Stimulated activated CD4-positive, alpha-beta T cell treated with anti-CD3 and anti-CD28 coated beads, Interleukin-4, amount 100 ng/mL, for 24 hours (primary cell): ENCODE results near the gene MIR17HG.
"Not testable (repeated sequence)": the region's sequence is repeated elsewhere in the genome, so short reads cannot be mapped to it uniquely, and the experiment has no call there.

Experiments
- DNase-seq: peaks from one replicate; pipeline ENCODE4 v3.0.0-alpha.2; 2020

MIR17HG gene

DNA sequence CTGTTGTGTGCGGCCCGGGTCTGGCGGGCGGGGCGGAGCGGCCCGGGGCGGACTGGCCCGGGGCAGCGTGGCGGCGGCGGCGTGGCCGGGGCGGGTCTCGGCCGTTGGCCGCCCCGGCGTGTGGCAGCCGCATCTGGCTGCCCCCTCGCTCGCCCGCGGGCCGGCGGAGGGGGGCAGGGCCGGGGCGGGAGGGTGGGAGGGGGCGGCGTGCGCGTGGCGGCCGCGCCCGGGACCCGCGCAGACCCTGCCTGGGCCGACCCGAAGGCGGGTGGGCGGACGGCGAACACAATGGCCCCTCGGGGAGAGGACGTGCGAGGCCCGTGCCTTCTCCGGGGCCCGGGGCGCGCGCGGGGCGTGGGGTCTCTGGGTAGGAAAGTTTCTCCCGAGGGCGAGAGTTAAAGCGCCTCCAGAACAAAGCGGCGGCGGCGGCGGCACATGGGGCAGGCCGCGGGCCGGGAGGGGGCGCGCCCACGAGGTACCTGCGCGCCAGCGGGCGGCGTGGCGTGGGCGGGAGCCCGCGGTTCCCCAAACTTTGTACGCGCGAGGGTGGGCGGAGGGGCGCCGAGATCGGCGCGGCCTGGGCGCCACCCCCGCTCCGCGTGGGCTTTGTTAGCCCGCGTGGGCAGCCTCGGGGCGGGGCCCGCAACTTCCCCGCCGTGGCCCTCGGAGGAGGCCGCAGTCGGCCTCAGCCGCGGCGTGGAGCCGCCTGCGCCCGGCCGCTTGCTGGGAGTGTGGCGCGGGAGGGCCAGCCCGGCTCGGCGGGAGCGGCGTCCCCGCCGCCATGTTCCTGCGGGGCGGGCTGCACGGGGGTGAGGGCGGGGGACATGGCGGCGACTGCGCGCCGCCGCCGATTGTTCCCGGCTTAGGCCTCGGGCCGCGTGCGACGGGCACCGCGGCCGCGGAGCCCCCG, 764 bp downstream of the MIR17HG start:
- DNase-seq: peak; percentile 73

- DNase-seq: peak; percentile 94
These were observed 1.5 kb downstream of the MIR17HG start for GRCh38 chr13:91348906-91349435.

DNA sequence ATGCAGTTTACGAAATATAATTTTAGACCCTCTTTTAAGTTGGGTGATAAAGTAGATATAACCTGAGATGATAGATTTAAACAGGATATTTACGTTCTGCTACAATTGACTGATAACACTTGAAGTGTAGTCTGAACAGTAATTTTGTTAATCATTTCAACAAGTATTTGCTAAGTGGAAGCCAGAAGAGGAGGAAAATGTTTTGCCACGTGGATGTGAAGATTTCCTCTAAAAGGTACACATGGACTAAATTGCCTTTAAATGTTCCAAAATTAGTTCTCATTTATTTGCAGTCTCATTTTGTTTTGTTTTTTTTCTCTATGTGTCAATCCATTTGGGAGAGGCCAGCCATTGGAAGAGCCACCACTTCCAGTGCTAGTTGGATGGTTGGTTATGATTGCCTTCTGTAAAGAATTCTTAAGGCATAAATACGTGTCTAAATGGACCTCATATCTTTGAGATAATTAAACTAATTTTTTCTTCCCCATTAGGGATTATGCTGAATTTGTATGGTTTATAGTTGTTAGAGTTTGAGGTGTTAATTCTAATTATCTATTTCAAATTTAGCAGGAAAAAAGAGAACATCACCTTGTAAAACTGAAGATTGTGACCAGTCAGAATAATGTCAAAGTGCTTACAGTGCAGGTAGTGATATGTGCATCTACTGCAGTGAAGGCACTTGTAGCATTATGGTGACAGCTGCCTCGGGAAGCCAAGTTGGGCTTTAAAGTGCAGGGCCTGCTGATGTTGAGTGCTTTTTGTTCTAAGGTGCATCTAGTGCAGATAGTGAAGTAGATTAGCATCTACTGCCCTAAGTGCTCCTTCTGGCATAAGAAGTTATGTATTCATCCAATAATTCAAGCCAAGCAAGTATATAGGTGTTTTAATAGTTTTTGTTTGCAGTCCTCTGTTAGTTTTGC, 2.8 kb downstream of the MIR17HG start:
- DNase-seq: no peak

DNA sequence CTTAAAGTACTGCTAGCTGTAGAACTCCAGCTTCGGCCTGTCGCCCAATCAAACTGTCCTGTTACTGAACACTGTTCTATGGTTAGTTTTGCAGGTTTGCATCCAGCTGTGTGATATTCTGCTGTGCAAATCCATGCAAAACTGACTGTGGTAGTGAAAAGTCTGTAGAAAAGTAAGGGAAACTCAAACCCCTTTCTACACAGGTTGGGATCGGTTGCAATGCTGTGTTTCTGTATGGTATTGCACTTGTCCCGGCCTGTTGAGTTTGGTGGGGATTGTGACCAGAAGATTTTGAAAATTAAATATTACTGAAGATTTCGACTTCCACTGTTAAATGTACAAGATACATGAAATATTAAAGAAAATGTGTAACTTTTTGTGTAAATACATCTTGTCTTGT, 3.6 kb downstream of the MIR17HG start:
- no peak for DNase-seq

GRCh38 chr13:91351980-91352379, 4.5 kb downstream of the MIR17HG start:
- no peak for DNase-seq

DNA sequence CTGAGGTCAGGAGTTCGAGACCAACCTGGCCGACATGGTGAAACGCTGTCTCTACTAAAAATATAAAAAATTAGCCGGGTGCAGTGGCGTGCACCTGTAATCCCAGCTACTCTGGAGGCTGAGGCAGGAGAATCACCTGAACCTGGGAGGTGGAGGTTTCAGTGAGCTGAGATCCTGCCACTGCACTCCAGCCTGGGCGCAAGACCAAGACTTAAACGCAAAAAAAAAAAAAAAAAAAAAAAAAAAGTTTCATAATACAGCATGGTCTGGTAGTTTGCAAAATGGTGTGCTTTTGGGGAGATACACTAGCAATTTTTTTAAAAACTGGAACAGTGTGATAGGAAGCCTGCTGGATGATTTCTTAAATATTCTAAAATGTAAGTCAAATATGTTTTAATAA, 5.4 kb downstream of the MIR17HG start:
- not testable (repeated sequence) for DNase-seq

GRCh38 chr13:91353494-91353893, 6.0 kb downstream of the MIR17HG start:
- no peak for DNase-seq

DNA sequence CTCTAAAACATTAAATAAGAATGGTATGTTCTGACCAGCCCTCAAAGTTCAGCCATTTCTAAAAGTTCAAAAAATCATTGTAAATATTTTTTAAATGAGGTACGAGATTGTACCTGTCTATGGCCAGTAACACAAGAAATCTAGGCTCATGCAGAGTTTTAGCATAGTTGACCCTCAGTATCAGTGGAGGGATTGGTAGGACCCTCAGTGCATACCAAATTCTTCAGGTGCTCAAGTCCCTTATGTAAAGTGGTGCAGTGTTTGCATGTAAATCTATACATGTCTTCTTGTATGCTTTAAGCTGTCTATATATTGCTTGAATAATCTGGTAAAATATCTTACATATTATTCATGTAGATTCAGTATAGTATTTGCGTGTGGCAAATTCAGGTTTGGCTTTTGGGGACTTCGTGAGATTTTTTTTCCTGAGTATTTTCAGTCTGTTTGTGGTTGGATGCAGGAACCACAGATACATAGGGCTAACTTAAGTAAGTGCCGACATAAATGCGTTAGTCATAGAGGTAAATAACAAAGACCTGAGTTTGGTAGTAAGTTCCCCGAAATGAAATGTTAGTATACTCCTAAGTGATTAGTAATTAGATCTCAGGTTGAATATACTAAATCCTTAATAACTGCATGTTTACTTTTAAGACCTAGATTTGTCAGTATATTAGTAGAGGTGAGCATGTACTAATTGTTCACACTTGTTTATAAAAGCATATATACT, 7.8 kb downstream of the MIR17HG start:
- DNase-seq: no peak

DNA sequence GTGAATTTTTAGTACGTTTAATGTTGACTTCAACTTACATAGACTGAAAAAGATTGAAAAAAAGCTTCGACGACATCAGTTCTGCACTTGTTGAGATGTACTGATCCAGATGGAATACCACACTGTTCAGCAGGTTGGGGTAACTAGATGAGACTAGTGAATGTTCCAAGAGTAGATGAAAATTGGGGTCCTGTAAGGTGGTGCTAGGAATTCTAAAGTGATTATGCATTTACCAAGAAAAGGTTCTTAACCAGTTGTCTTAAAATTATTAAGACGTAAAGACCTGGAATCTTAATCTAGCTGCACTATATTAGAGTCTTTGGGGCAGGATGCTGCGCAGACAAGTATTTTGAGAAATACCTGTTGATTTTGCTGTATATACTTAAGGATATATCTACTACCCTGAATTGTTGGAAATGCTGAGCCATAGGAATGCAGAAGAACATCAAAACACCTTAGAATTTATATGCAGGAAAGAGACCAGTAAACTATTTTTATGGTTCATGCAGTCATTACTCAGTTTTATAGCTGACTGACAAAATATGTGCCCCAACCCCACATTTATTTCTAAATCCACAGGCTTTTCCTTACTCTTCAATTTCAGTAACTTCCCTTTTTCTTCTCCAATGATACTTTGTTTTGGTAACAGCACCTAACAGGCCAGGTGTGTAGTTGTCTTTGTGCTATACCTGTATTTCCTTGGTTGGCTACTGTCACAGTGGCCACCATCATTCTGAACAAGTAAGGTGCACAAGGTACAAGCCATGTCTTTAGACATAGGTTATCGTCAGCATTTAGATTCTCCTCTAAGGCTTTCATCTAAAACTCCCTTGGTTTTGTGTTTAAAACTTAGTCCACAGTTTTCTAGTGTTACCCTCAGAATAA, 8.6 kb downstream of the MIR17HG start:
- DNase-seq: no peak

DNA sequence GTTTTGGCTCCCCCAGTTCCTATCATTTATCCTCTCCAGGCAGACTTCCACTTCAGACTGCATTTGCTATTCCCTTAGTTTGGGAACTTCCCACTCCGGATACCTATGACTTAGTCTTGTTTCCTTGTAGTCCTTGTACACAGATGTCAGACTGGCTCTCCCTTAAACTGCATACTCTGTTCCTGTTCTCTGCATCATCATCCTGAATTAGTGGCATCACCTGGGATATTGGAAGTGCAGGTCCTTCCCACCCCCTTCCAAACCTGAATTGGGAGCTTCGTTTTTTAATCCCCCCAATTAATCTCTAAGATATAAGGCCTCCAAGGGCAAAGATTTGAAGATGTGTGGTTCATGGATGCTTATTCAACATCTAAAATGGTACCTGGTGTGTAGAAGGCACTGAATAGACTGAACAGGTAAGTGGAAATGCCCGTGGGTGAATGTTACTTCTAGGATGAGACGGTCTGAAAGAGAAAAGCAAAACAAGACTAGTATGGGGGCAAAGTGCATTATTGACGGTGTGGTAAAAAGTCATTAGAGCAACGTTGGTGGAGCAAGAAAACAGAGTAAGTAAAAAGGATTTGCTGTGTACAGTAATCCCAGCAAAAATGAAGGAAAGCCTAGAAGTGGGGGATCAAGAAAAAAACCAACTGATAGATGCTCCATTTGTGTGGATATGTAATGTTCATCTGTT, 9.6 kb downstream of the MIR17HG start:
- DNase-seq: no peak

GRCh38 chr13:91357613-91358386, 10.3 kb downstream of the MIR17HG start:
- no peak for DNase-seq

DNA sequence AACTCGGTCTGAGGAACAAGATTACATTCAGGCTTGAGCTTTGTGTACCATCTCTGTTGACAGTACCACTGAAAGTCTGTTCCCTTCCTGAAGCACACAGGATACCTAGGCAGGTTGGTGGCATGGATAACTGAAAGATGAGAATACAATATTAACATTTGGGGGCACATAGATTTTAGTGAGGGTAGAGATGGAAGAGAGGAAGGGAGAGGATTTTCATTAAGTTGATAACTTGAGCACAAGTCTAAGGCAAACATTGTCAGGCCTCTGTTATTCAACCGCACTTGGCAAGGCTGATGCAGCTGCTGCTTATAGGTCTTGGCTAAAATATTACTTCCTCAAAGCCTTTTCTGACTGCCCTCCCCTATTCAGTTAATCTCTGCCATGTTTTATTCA, 10.9 kb downstream of the MIR17HG start:
- DNase-seq: no peak

DNA sequence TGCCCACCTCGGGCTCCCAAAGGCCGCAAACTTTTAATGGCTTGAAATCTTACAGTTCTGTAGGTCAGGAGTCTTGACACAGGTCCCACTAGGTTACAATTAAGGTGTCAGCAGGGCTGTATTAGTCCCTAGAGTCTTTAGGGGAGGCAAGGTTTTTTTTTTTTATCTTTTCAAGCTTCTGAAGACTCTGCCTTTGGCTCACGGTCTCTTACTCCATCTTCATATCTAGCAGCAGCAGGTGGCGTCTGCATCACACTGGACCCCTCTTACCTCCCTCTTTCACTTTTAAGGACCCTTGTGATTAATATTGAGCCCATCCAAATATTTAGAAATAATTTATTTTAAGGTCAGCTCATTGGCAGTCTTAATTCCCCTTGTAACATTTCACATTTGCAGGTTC, 11.6 kb downstream of the MIR17HG start:
- DNase-seq: no peak

DNA sequence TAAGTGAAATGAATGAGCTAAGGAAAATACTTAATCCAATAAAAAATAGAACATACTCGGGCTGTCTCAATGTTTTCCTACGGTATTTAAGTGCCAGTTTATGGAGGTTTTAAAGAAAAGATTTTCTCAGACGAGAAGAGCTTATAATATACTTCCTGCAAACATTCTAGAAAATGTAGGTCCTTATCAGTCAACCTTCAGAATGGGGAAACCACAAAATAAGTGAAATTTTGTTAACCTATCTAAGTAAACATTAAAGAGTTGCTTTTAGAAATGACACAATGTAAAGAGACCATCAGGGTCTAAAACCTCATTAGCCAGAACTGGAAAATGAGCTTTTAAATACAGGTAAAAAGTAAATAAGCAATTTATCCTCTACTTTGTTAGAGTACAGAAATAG, 12.1 kb downstream of the MIR17HG start:
- no peak for DNase-seq

DNA sequence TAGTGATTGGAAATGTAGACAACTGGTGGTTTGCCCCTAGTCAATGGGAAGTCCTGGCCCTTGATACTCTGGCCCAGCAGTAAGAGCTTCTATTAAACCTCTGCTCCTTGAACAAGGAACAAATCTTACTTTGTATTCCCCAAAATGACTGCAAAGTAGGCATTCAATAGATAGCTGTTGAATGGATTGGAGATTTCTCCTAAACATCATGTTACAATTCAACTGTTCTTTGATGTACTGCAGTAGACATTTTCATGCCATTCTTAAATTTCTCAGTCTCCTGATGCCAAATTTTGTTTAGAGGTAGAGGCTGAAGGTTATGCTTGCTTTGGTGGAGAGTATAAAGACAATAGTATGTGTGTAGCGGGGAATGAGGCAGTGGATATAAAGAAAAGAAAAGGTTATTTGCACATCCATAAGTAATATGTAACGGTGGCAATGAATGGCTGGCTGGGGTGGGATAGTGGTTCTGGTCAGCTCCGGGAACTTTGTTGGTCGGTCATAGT, 12.8 kb downstream of the MIR17HG start:
- no peak for DNase-seq

DNA sequence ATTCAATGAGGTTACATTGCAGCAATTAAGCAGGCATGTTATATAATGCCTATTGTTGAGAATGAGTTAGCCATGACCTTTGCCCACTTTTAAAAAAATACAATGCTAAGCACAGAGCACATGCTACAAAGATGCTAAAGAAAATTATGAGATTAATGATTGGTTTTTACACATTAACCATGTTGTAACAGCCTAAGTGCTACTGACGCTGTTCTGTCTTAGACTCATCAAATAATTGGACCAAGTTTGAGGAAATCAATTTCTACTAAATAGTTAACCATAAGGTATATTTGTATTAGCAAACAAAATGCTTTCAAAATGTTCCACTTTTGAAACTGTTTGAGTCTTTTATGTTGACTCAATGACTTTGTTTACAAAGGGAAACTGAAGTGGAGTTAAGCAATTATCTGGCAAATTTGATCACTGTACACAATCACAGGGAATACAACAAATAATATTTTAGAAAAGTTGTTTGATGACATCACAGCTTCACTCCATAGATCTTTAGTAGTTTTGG, 14.3 kb downstream of the MIR17HG start:
- DNase-seq: no peak

- DNase-seq: no peak
These were observed 15.4 kb downstream of the MIR17HG start for GRCh38 chr13:91362908-91363307.

DNA sequence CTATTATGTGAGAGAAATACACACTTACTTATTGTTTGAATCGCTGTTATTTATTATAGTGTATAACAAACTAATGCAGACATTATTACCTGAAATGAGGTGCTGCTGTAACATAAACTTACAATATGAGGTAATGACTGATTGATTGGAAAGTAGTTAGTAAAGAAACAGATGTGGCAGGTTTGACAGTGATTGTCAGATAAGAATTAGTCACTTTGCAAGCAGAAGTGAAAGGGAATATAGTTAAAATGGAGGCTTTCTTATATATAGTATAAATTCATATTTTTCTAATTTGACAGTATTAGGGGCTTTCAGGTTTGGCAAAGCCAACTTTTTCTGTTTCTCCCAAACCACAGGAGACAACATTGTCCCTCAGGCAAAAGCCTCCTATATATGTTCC, 20.6 kb downstream of the MIR17HG start:
- DNase-seq: no peak

- peak; percentile 18 for DNase-seq
These were observed 21.4 kb downstream of the MIR17HG start for GRCh38 chr13:91368676-91369440.
